GM10248 (cell line): ENCODE results near the gene ASB2.

Experiments
- CTCF ChIA-PET: fragments of 300-600 bp; sonication (Branson Sonifier 250); formaldehyde crosslinking; extraction: SDS; loops from one replicate; lab custom pipeline; 2021; ENCODE audit warnings: antibody characterized with exemption; lab: Yijun Ruan, JAX
- POLR2A ChIA-PET: fragments of 350-650 bp; sonication (Branson Sonifier 250); formaldehyde crosslinking; extraction: SDS; loops from one replicate; lab custom pipeline; 2020; ENCODE audit warnings: antibody characterized with exemption; lab: Yijun Ruan, JAX
- DNase-seq: peaks from one replicate; pipeline ENCODE4 v3.0.0; 2012; ENCODE audit errors: extremely low spot score
- CTCF ChIP-seq: IDR thresholded peaks from 2 replicates; pipeline ENCODE4 v1.5.1; 2012; ENCODE audit warnings: mild to moderate bottlenecking, low read depth; ENCODE audit errors: extremely low read depth, missing control alignments, control extremely low read depth

ASB2 gene

GRCh38 chr14:93986955-93987354, 10.6 kb upstream of the ASB2 start:
- POLR2A ChIA-PET = no interaction called here
- no peak for TF ChIP-seq CTCF
- no peak for DNase-seq
- CTCF ChIA-PET = interaction anchor here (1.0 to 12.3 kb wide), 4 partner anchors 11 to 47 kb away, joined by 3 to 124 read pairs (median 36); partner anchors contain the start of genes ASB2 and CCDC197

GRCh38 chr14:93984987-93985410, 8.6 kb upstream of the ASB2 start:
- CTCF ChIA-PET = interaction anchor here (1.0 to 12.3 kb wide), 8 partner anchors 11 to 152 kb away, joined by 3 to 124 read pairs (median 9); partner anchors contain the start of genes ASB2 and CCDC197
- no peak for DNase-seq
- peak; percentile 29 for TF ChIP-seq CTCF
- POLR2A ChIA-PET = no interaction called here

- CTCF ChIA-PET = interaction anchor here (1.0 to 17.2 kb wide), 10 partner anchors 10 to 153 kb away, joined by 3 to 212 read pairs (median 9); partner anchors contain the start of genes ASB2 and CCDC197
- no peak for TF ChIP-seq CTCF
- POLR2A ChIA-PET = no interaction called here
- DNase-seq = no peak
Measured at GRCh38 chr14:93984070-93984469, 7.7 kb upstream of the ASB2 start.

- CTCF ChIA-PET = interaction anchor here (0.7 to 17.2 kb wide), 11 partner anchors 9 to 154 kb away, joined by 3 to 212 read pairs (median 9); partner anchors contain the start of genes ASB2 and CCDC197
- POLR2A ChIA-PET = interaction anchor here (1.0 to 1.6 kb wide), 3 partner anchors 17 to 24 kb away, joined by 3 to 4 read pairs (median 3); no protein-coding TSS in a partner anchor
- DNase-seq = no peak
- no peak for TF ChIP-seq CTCF
Measured at GRCh38 chr14:93982230-93983007, 6.0 kb upstream of the ASB2 start.

GRCh38 chr14:93981316-93982229, 5.2 kb upstream of the ASB2 start:
- CTCF ChIA-PET = interaction anchor here (0.6 to 17.2 kb wide), 10 partner anchors 8 to 155 kb away, joined by 3 to 212 read pairs (median 9); partner anchors contain the start of genes ASB2 and CCDC197
- DNase-seq = no peak
- no peak for TF ChIP-seq CTCF
- POLR2A ChIA-PET = interaction anchor here (1.0 to 1.6 kb wide), 3 partner anchors 17 to 23 kb away, joined by 3 to 4 read pairs (median 3); no protein-coding TSS in a partner anchor
